GM20431 (cell line): ENCODE results near the gene BMPR2.
"Not testable (repeated sequence)": the region's sequence is repeated elsewhere in the genome, so short reads cannot be mapped to it uniquely, and the experiment has no call there.

Experiments used
- in situ Hi-C: fragments of 300-500 bp; cut with MseI, MboI; formaldehyde crosslinking; loops from one replicate; pipeline ENCODE4 v1.15.0; 2020; ENCODE audit warnings: low sequenced_read_pairs; ENCODE audit not compliant: unreplicated experiment

BMPR2 gene

GRCh38 chr2:202375609-202376408, at the start of gene BMPR2:
Gene BMPR2 (plus strand): TSS chr2:202376327. CDS start chr2:202377475, 1,148 bp downstream.
- in situ Hi-C loops: no loop called here

GRCh38 chr2:202327858-202328257, 48.3 kb upstream of the BMPR2 start:
- in situ Hi-C loops: no loop called here

GRCh38 chr2:202335791-202336467, 40.2 kb upstream of the BMPR2 start:
- in situ Hi-C loops: no loop called here

GRCh38 chr2:202337151-202337550, 39.0 kb upstream of the BMPR2 start:
- in situ Hi-C loops: no loop called here

GRCh38 chr2:202337706-202338346, 38.3 kb upstream of the BMPR2 start:
- in situ Hi-C loops: no loop called here

- in situ Hi-C loops: no loop called here
These were observed 36.9 kb upstream of the BMPR2 start for GRCh38 chr2:202339071-202339870.

GRCh38 chr2:202344178-202344577, 31.9 kb upstream of the BMPR2 start:
- in situ Hi-C loops: no loop called here

- in situ Hi-C loops: no loop called here
These were observed 29.9 kb upstream of the BMPR2 start for GRCh38 chr2:202346180-202346579.

- in situ Hi-C loops: no loop called here
These were observed 22.7 kb upstream of the BMPR2 start for GRCh38 chr2:202353430-202353829.

GRCh38 chr2:202355993-202356505, 20.1 kb upstream of the BMPR2 start:
- in situ Hi-C loops: no loop called here

GRCh38 chr2:202358924-202359323, 17.2 kb upstream of the BMPR2 start:
- in situ Hi-C loops: not testable (repeated sequence)

GRCh38 chr2:202360646-202361045, 15.5 kb upstream of the BMPR2 start:
- in situ Hi-C loops: no loop called here

GRCh38 chr2:202361108-202361507, 15.0 kb upstream of the BMPR2 start:
- in situ Hi-C loops: no loop called here

GRCh38 chr2:202373490-202373889, 2.6 kb upstream of the BMPR2 start:
- in situ Hi-C loops: no loop called here

- in situ Hi-C loops: not testable (repeated sequence)
These were observed 1.7 kb upstream of the BMPR2 start for GRCh38 chr2:202374383-202374782.

- in situ Hi-C loops: no loop called here
These were observed 1.0 kb upstream of the BMPR2 start for GRCh38 chr2:202375033-202375608.

- in situ Hi-C loops: no loop called here
These were observed 506 bp downstream of the BMPR2 start for GRCh38 chr2:202376460-202377206.

GRCh38 chr2:202377207-202377761, 1.2 kb downstream of the BMPR2 start:
- in situ Hi-C loops: no loop called here

- in situ Hi-C loops: no loop called here
These were observed 1.9 kb downstream of the BMPR2 start for GRCh38 chr2:202378001-202378400.
